Heart left ventricle (tissue), 16 donors: ENCODE results near the gene PFKP. TPM values are rescaled to one million over a fixed set of nuclear protein-coding genes. Genes with fewer than 3 reads are reported as not detected.
A peak's percentile ranks its signal among the peaks of the same experiment; 100 is the strongest.

ENCODE experiments used
- ATAC-seq, 4 donors: fragments of 200-7000 bp; cut with Tn5 transposase; one replicate each; pipeline ENCODE4 v1.9.1; 2020 to 2022; ENCODE audit warnings: moderate library complexity in 4 of 4, mild to moderate bottlenecking in 3 of 4, moderate number of reproducible peaks in 1 of 4
- DNase-seq, 5 donors: peaks; one replicate each; pipeline ENCODE4 v3.0.0-alpha.2; 2020
- H3K27ac ChIP-seq, 12 donors: fragments of 200-600 bp; sonication (generic) in 4 of 12; one replicate each; pipeline versions ENCODE4 v1.5.0 to v1.8.0; 2016 to 2022; ENCODE audit warnings: mild to moderate bottlenecking in 2 of 12
- H3K27me3 ChIP-seq, 9 donors: fragments of 200-600 bp; sonication (generic) in 2 of 9; one replicate each; pipeline versions ENCODE4 v1.5.1 to v1.8.0; 2016 to 2022; ENCODE audit warnings: mild to moderate bottlenecking in 3 of 9
- H3K36me3 ChIP-seq, 9 donors: fragments of 200-600 bp; sonication (generic) in 2 of 9; one replicate each; pipeline versions ENCODE4 v1.5.0 to v1.8.0; 2018 to 2022; ENCODE audit warnings: mild to moderate bottlenecking in 2 of 9
- H3K4me1 ChIP-seq, 12 donors: fragments of 200-600 bp; sonication (generic) in 4 of 12; one replicate each; pipeline versions ENCODE4 v1.5.0 to v1.8.0; 2016 to 2022; ENCODE audit warnings: mild to moderate bottlenecking in 3 of 12
- H3K4me3 ChIP-seq, 12 donors: fragments of 200-600 bp; sonication (generic) in 4 of 12; one replicate each; pipeline versions ENCODE4 v1.5.0 to v1.8.0; 2017 to 2022; ENCODE audit warnings: mild to moderate bottlenecking in 9 of 12, moderate library complexity in 4 of 12
- H3K9me3 ChIP-seq, 12 donors: fragments of 200-600 bp; sonication (generic) in 4 of 12; one replicate each; pipeline versions ENCODE4 v1.5.0 to v1.8.0; 2016 to 2022; ENCODE audit warnings: mild to moderate bottlenecking in 1 of 12
- POLR2A ChIP-seq, 2 donors: fragments of 450-650 bp; IDR thresholded peaks; one replicate each; pipeline ENCODE4 v1.6.1; 2017; ENCODE audit warnings: antibody characterized with exemption in 2 of 2, mild to moderate bottlenecking in 2 of 2, moderate library complexity in 2 of 2
- WGBS, 4 donors: extraction: QIAGEN DNeasy Blood & Tissue Kit in 2 of 4; methylation state at CpG; one replicate each; pipeline versions ENCODE4 v1.1.5 to v1.1.7; 2013 to 2018; 5-methylcytosine and 5-hydroxymethylcytosine counted together
- intact Hi-C, 10 donors: fragments of 100-400 bp; cut with DNase I; formaldehyde crosslinking; loops; one replicate each; pipeline versions ENCODE4 v1.11.1 to v1.14.2; 2022
- polyA plus RNA-seq, 2 donors: library from polyadenylated mRNA; stranded (reverse); fragments of 200-250 nt; gene quantifications; one replicate each; pipeline ENCODE4 v1.2.3, GENCODE V29; 2013
- total RNA-seq, 9 donors: library from RNA; depleted of rRNA in 2 of 9; stranded (reverse); fragments of >200 nt in 2 of 9; fragmentation: NEBNext Ultra II Directional in 3 of 9; extraction: Animal tissue kit (Norgen Biotek cat#: 25700) in 3 of 9; gene quantifications; one replicate each; pipeline versions ENCODE4 v1.1.0 to v1.2.4, GENCODE V29; 2016 to 2023
- TF ChIP-seq, protein P1 (sequence below), 12 donors: fragments of 200-600 bp; sonication (generic) in 4 of 12; IDR thresholded peaks; one replicate each; pipeline versions ENCODE4 v1.5.0 to v1.8.0; 2018 to 2022; ENCODE audit warnings: antibody characterized with exemption in 12 of 12, mild to moderate bottlenecking in 5 of 12
- donor health status: ischemic (EF 13 %, LVEDD 7.1; RV severe dilation, severe dysfunction).
- donor health status: healthy with polysubstance abuse.
- donor health status: DM: no; HTN: yes; CAD: no.
- donor health status: DM: no; HTN: no; CAD: no.
- donor health status: ischemic (EF 25% LVEDD 6.9; RV normal size, moderate dysfunction).
- donor health status: ischemic (EF 25% LVEDD 5.7; RV mildly dilated, moderate dysfunction).
- donor health status: healthy.
- donor health status: DM: yes; HTN: yes; CAD: no.
- donor health status: ischemic (EF 35%, LVEDD 5.7; RV mildly dilated, moderate dysfunction).
- donor health status: nonischemic (EF 11% LVEDD 7.7; RV severe dilation, severe dysfunction).
- donor health status: DM: yes; HTN: yes; CAD: no.
- donor health status: PGD.
- donor health status: ischemic (EF 29% LVEDD 5.4; RV normal size, mild dysfunction).
- donor health status: nonischemic (EF 23%, LVEDD 6.1; RV moderate dilation, normal function).

Gene PFKP
- total and polyA plus RNA-seq, 11 donors: 68.0 to 318 (median 183) TPM

GRCh38 chr10:3151889-3152565 lies 84.7 kb downstream of the PFKP start:
- TF ChIP-seq POLR2A (IDR thresholded peaks at IDR 0.05): no peak
- TF ChIP-seq, protein P1, sequence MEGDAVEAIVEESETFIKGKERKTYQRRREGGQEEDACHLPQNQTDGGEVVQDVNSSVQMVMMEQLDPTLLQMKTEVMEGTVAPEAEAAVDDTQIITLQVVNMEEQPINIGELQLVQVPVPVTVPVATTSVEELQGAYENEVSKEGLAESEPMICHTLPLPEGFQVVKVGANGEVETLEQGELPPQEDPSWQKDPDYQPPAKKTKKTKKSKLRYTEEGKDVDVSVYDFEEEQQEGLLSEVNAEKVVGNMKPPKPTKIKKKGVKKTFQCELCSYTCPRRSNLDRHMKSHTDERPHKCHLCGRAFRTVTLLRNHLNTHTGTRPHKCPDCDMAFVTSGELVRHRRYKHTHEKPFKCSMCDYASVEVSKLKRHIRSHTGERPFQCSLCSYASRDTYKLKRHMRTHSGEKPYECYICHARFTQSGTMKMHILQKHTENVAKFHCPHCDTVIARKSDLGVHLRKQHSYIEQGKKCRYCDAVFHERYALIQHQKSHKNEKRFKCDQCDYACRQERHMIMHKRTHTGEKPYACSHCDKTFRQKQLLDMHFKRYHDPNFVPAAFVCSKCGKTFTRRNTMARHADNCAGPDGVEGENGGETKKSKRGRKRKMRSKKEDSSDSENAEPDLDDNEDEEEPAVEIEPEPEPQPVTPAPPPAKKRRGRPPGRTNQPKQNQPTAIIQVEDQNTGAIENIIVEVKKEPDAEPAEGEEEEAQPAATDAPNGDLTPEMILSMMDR (IDR thresholded peaks at IDR 0.05): no peak
- no peak for ATAC-seq
- 94 to 96% (median 96%) methylated on average over 12 to 13 of the region's 13 CpGs for WGBS, 4 donors

DNA sequence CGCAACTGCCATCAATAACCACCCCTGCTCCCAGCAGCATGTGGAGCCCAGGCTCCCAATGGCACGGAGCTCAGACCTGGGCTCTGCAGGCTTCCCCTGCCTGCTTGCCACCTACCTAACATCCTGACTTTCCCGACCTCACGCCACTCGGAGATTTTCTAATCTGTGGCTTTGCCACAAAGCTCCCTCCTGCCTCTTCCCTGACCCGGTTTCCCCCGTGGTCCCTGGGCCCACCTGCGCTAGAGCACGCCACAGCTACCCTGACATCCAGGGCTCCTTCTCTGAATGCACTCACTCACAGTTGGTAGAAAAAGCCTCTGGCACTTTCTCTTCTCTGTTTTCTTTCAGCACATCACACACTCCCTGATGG lies 85.2 kb downstream of the PFKP start:
- no peaks in the 10 kb centered on the region for H3K4me1 ChIP-seq
- no peak overlapping the region for H3K4me3 ChIP-seq
- no peak overlapping the region for H3K27ac ChIP-seq
- WGBS, 4 donors: 84 to 92% (median 86%) methylated on average over 8 to 9 of the region's 9 CpGs
- ATAC-seq (peak in 1 of 4 donors; percentile 13), DNase-seq (no peak)
- intact Hi-C loops: no loop called here
- H3K9me3 ChIP-seq: no peaks in the 10 kb centered on the region
- H3K27me3 ChIP-seq: no peaks in the 10 kb centered on the region
- TF ChIP-seq, protein P1 (IDR thresholded peaks at IDR 0.05): no peak
- H3K36me3 ChIP-seq: peaks cover 3 to 100% (median 99%) of the 10 kb centered on the region in 9 donors

More at GRCh38 chr10:3151889-3152565, 84.7 kb downstream of the PFKP start:
- no peaks in the 10 kb centered on the region for H3K9me3 ChIP-seq
- intact Hi-C loops: no loop called here
- H3K27ac ChIP-seq: no peak overlapping the region
- peaks cover 3 to 100% (median 99%) of the 10 kb centered on the region in 9 donors for H3K36me3 ChIP-seq
- DNase-seq: no peak
- H3K27me3 ChIP-seq: no peaks in the 10 kb centered on the region
- H3K4me3 ChIP-seq: no peak overlapping the region
- no peaks in the 10 kb centered on the region for H3K4me1 ChIP-seq

GRCh38 chr10:3154666-3155065 lies 87.3 kb downstream of the PFKP start:
- Histone ChIP-seq H3K4me3 (no peak overlapping the region), H3K27ac (no peak overlapping the region), H3K4me1 (peaks cover 0 to 5% (median 0%) of the 10 kb centered on the region in 12 donors), H3K27me3 (no peaks in the 10 kb centered on the region), H3K36me3 (peaks cover 3 to 100% (median 99%) of the 10 kb centered on the region in 9 donors), H3K9me3 (no peaks in the 10 kb centered on the region)
- intact Hi-C loops: no loop called here
- WGBS, 4 donors: 95 to 97% (median 97%) methylated on average over 10 of the region's 10 CpGs
- no peak for TF ChIP-seq POLR2A (IDR thresholded peaks at IDR 0.05)
- TF ChIP-seq, protein P1 (IDR thresholded peaks at IDR 0.05): no peak
- DNase-seq (no peak), ATAC-seq (no peak)

DNA sequence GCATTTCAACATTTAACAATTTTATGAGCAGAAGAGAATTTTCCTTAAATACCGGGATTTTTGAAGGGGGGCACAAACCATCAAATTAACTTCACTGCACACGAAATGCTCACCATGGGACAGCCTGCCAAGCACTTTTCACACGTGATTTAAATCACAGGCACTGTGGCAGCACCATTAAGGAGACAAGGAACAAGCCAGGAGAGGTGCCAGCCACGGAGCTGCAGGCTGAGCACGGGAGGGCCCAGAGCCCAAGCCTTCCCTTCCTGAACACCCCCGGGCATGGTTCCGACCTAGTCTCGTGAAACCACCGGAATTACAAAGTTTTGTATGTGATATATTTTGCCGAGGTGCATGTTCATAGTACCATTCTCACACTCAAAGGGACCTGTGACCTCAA lies 91.8 kb downstream of the PFKP start:
- H3K36me3 ChIP-seq: peaks cover 3 to 100% (median 96%) of the 10 kb centered on the region in 9 donors
- peak overlapping the region in 1 of 12 donors; percentile 18 for H3K27ac ChIP-seq
- no peaks in the 10 kb centered on the region for H3K9me3 ChIP-seq
- intact Hi-C loops: no loop called here
- DNase-seq (peak in 1 of 5 donors; percentile 69), ATAC-seq (peak; percentile 72 to 86 (median 79))
- peaks cover 0 to 5% (median 0%) of the 10 kb centered on the region in 12 donors for H3K4me1 ChIP-seq
- no peak overlapping the region for H3K4me3 ChIP-seq
- 56 to 71% (median 68%) methylated on average over 10 of the region's 10 CpGs for WGBS, 4 donors
- no peak for TF ChIP-seq POLR2A (IDR thresholded peaks at IDR 0.05)
- TF ChIP-seq, protein P1 (IDR thresholded peaks at IDR 0.05): no peak
- H3K27me3 ChIP-seq: no peaks in the 10 kb centered on the region
